SK-N-SH (cell line): ENCODE data around the gene GNAI1.

Experiments
- CHD2 ChIP-seq: fragments of 150-350 bp; IDR thresholded peaks from 2 replicates; pipeline ENCODE4 v1.6.1; 2018; ENCODE audit warnings: low read length; ENCODE audit not compliant: partially characterized antibody
- CTCF ChIP-seq: fragments of 200-600 bp; sonication (generic); IDR thresholded peaks from 2 replicates; pipeline ENCODE4 v1.6.1; 2017; ENCODE audit warnings: antibody characterized with exemption, mild to moderate bottlenecking, moderate library complexity
- FOXM1 ChIP-seq: IDR thresholded peaks from 2 replicates; pipeline ENCODE4 v1.4.0; 2012; ENCODE audit warnings: low read depth, mild to moderate bottlenecking
- GATA2 ChIP-seq: sonication (generic); formaldehyde crosslinking; IDR thresholded peaks from 2 replicates; pipeline ENCODE4 v1.5.0; 2020; ENCODE audit warnings: mild to moderate bottlenecking, missing genetic modification reagents
- POLR2AphosphoS5 ChIP-seq: IDR thresholded peaks from 2 replicates; pipeline ENCODE4 v1.6.1; 2012; ENCODE audit warnings: low read depth, low read length
- SIN3A ChIP-seq: IDR thresholded peaks from 2 replicates; pipeline ENCODE4 v1.6.1; 2012; ENCODE audit warnings: low read depth, mild to moderate bottlenecking, low read length, moderate library complexity, borderline replicate concordance
- YY1 ChIP-seq: IDR thresholded peaks from 2 replicates; pipeline ENCODE4 v1.4.0; 2012; ENCODE audit warnings: low read depth, mild to moderate bottlenecking

DNA sequence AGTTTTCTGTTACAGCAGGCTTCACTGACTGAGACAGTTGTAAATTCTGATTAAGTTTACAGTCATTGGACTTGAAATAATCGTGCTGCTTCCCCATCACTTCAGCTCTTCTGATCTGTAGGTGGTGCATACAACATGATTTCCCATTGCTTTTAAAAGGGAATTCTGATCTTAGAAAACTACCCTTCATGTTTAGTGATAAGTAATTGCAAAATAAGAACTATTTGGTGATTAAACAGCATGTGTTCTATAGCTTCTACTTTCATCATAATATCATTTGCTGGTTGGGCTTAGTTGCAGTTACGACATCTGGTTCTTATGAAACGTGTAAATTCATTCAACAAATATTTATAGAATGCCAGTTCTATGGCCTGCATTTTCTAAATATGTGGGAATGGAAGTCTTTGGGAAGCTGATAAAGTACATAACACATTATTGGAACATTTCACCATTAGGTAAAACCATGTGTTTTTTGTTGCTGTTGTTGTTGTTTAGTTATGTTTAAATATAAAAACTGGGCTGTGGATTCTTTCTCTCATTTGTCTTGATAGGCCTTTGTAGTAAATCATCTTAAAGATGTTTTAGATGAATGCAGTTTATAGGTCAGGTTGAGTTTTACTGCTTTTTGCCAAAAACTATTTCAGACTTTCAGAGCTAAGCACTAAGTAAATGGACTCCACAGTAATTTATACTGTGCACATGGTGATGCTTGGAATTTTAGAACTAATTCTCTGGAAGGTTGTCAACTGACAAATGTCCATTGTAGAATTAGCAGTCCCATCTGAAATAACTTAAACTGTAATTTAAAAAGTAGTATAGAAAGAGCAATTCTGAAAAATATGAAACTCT, 13.1 kb downstream of the GNAI1 start:
- TF ChIP-seq POLR2AphosphoS5 (peak; percentile 69; the same call in 1 of the 2 replicates), CTCF (no peak), SIN3A (no peak), FOXM1 (no peak), GATA2 (CRISPR knock-in tag) (no peak), YY1 (no peak), CHD2 (no peak)
